H9 (cell line): ENCODE results near the gene KCNE1. TPM values are rescaled to one million over a fixed set of nuclear protein-coding genes. Genes with fewer than 3 reads are reported as not detected.

Experiments used
- DNase-seq: peaks from one replicate; pipeline ENCODE4 v3.0.0-alpha.2; 2017
- H2AFZ ChIP-seq: one replicate; pipeline ENCODE4 v1.6.1; 2013; ENCODE audit warnings: mild to moderate bottlenecking, low read length, control low read depth, moderate library complexity
- H2AK5ac ChIP-seq: 2 replicates; pipeline ENCODE4 v1.6.1; 2013; ENCODE audit warnings: low read length, control low read depth, mixed read lengths; ENCODE audit not compliant: insufficient read length
- H2BK120ac ChIP-seq: one replicate; pipeline ENCODE4 v1.6.1; 2013; ENCODE audit warnings: low read depth, mild to moderate bottlenecking, low read length, control low read depth, inconsistent platforms; ENCODE audit not compliant: poor library complexity, severe bottlenecking
- H2BK12ac ChIP-seq: 2 replicates; pipeline ENCODE4 v1.6.1; 2013; ENCODE audit warnings: low read length, control low read depth, mixed read lengths, low read depth; ENCODE audit not compliant: insufficient read length
- H2BK15ac ChIP-seq: 2 replicates; pipeline ENCODE4 v1.6.1; 2013; ENCODE audit warnings: low read depth, low read length, control low read depth
- H2BK20ac ChIP-seq: one replicate; pipeline ENCODE4 v1.6.1; 2013; ENCODE audit warnings: low read depth, mild to moderate bottlenecking, low read length, control low read depth, inconsistent platforms; ENCODE audit not compliant: poor library complexity, severe bottlenecking
- H2BK5ac ChIP-seq: 2 replicates; pipeline ENCODE4 v1.6.1; 2013; ENCODE audit warnings: low read length, control low read depth, mixed read lengths; ENCODE audit not compliant: insufficient read length
- H3K14ac ChIP-seq: 2 replicates; pipeline ENCODE4 v1.6.1; 2013; ENCODE audit warnings: low read length, control low read depth; ENCODE audit not compliant: insufficient read depth
- H3K18ac ChIP-seq: 2 replicates; pipeline ENCODE4 v1.6.1; 2013; ENCODE audit warnings: low read depth, mild to moderate bottlenecking, mixed read lengths, low read length, control low read depth; ENCODE audit not compliant: insufficient read length
- H3K23ac ChIP-seq: 2 replicates; pipeline ENCODE4 v1.6.1; 2013; ENCODE audit warnings: low read length, control low read depth, mixed read lengths, low read depth; ENCODE audit not compliant: insufficient read length
- H3K23me2 ChIP-seq: 2 replicates; pipeline ENCODE4 v1.6.1; 2013; ENCODE audit warnings: low read depth, mild to moderate bottlenecking, mixed read lengths, low read length, control low read depth; ENCODE audit not compliant: insufficient read length, poor library complexity, severe bottlenecking
- H3K27ac ChIP-seq: 2 replicates; pipeline ENCODE4 v1.5.1; 2013; ENCODE audit warnings: low read length, control low read depth, mixed read lengths, low read depth; ENCODE audit not compliant: insufficient read length
- H3K27me3 ChIP-seq: 2 replicates; pipeline ENCODE4 v1.6.1; 2013; ENCODE audit warnings: low read length, control low read depth, inconsistent platforms; ENCODE audit not compliant: insufficient read depth
- H3K4ac ChIP-seq: 2 replicates; pipeline ENCODE4 v1.6.1; 2013; ENCODE audit warnings: low read depth, mild to moderate bottlenecking, control low read depth, inconsistent platforms, low read length, moderate library complexity
- H3K4me1 ChIP-seq: 2 replicates; pipeline ENCODE4 v1.6.1; 2013; ENCODE audit warnings: low read length, control low read depth, inconsistent platforms; ENCODE audit not compliant: insufficient read depth
- H3K4me2 ChIP-seq: 2 replicates; pipeline ENCODE4 v1.6.1; 2013; ENCODE audit warnings: low read length, control low read depth, mixed read lengths; ENCODE audit not compliant: insufficient read length, insufficient read depth
- H3K56ac ChIP-seq: 2 replicates; pipeline ENCODE4 v1.6.1; 2013; ENCODE audit warnings: low read depth, mild to moderate bottlenecking, mixed read lengths, low read length, control low read depth; ENCODE audit not compliant: insufficient read length
- H3K79me1 ChIP-seq: 2 replicates; pipeline ENCODE4 v1.6.1; 2013; ENCODE audit warnings: low read depth, mild to moderate bottlenecking, moderate library complexity, low read length, control low read depth, inconsistent platforms; ENCODE audit not compliant: insufficient read depth, poor library complexity, severe bottlenecking
- H3K79me2 ChIP-seq: 2 replicates; pipeline ENCODE4 v1.6.1; 2013; ENCODE audit warnings: low read length, control low read depth, inconsistent platforms; ENCODE audit not compliant: insufficient read depth
- H3K9ac ChIP-seq: 2 replicates; pipeline ENCODE4 v1.6.1; 2013; ENCODE audit warnings: low read length, control low read depth, mixed read lengths; ENCODE audit not compliant: insufficient read length; ENCODE audit errors: extremely low read depth
- H3K9me3 ChIP-seq: one replicate; pipeline ENCODE4 v1.6.1; 2013; ENCODE audit warnings: low read depth, low read length, inconsistent platforms; ENCODE audit not compliant: control insufficient read depth
- H3T11ph ChIP-seq: one replicate; pipeline ENCODE4 v1.6.1; 2013; ENCODE audit warnings: mild to moderate bottlenecking, low read length, control low read depth, inconsistent platforms
- H4K20me1 ChIP-seq: one replicate; pipeline ENCODE4 v1.6.1; 2013; ENCODE audit not compliant: control insufficient read depth, insufficient read length, insufficient read depth
- H4K5ac ChIP-seq: 2 replicates; pipeline ENCODE4 v1.6.1; 2013; ENCODE audit warnings: low read depth, mild to moderate bottlenecking, mixed read lengths, low read length, control low read depth; ENCODE audit not compliant: insufficient read length
- H4K8ac ChIP-seq: replicated peaks from 2 replicates; pipeline ENCODE4 v1.6.1; 2013; ENCODE audit warnings: low read length, control low read depth, mixed read lengths, low read depth; ENCODE audit not compliant: insufficient read length
- H4K91ac ChIP-seq: 2 replicates; pipeline ENCODE4 v1.6.1; 2013; ENCODE audit warnings: low read depth, mild to moderate bottlenecking, moderate library complexity, mixed read lengths, low read length, control low read depth; ENCODE audit not compliant: insufficient read length
- H3K27ac Mint-ChIP-seq, 3 experiments: 2 replicates in 2 of 3; 3 replicates in 1 of 3; pipeline ENCODE4 v1.8.0; 2020 to 2021; ENCODE audit warnings: mixed read lengths in 3 of 3, mild to moderate bottlenecking in 1 of 3, moderate library complexity in 1 of 3
- H3K27me3 Mint-ChIP-seq: 2 replicates; pipeline ENCODE4 v1.8.0; 2021; ENCODE audit warnings: low read depth, mild to moderate bottlenecking, moderate library complexity, mixed read lengths
- H3K36me3 Mint-ChIP-seq, 3 experiments: 2 replicates in 2 of 3; 3 replicates in 1 of 3; pipeline ENCODE4 v1.8.0; 2020 to 2021; ENCODE audit warnings: low read depth in 3 of 3, mixed read lengths in 3 of 3; ENCODE audit not compliant: insufficient read depth in 1 of 3
- H3K4me1 Mint-ChIP-seq, 2 experiments: 2 replicates each; pipeline ENCODE4 v1.8.0; 2020; ENCODE audit warnings: mixed read lengths in 2 of 2
- H3K4me3 Mint-ChIP-seq, 2 experiments: 2 replicates in 1 of 2; 3 replicates in 1 of 2; pipeline ENCODE4 v1.8.0; 2020 to 2021; ENCODE audit warnings: mild to moderate bottlenecking in 2 of 2, mixed read lengths in 2 of 2, moderate library complexity in 1 of 2
- H3K9me3 Mint-ChIP-seq, 2 experiments: 2 replicates in 1 of 2; 3 replicates in 1 of 2; pipeline ENCODE4 v1.8.0; 2020; ENCODE audit warnings: mild to moderate bottlenecking in 2 of 2, mixed read lengths in 2 of 2, moderate library complexity in 1 of 2
- CTCF ChIP-seq: fragments of 200-600 bp; sonication (generic); conservative IDR thresholded peaks from 3 replicates; pipeline ENCODE4 v1.8.0; 2021; ENCODE audit warnings: antibody characterized with exemption, mild to moderate bottlenecking
- WGBS: extraction: QIAGEN DNeasy Blood & Tissue Kit; methylation state at CpG from one replicate; pipeline ENCODE4 v1.1.7; 2013; ENCODE audit warnings: missing lambda C conversion rate, low lambda C conversion rate, mixed read lengths; ENCODE audit not compliant: insufficient read length; ENCODE audit errors: extremely low coverage; 5-methylcytosine and 5-hydroxymethylcytosine counted together
- total RNA-seq: library from RNA; stranded (reverse); gene quantifications from 2 replicates; pipeline ENCODE4 v1.2.1, GENCODE V29; 2021

KCNE1 gene
- total RNA-seq, 1 experiment from 2014 or later: 0.28 TPM

DNA sequence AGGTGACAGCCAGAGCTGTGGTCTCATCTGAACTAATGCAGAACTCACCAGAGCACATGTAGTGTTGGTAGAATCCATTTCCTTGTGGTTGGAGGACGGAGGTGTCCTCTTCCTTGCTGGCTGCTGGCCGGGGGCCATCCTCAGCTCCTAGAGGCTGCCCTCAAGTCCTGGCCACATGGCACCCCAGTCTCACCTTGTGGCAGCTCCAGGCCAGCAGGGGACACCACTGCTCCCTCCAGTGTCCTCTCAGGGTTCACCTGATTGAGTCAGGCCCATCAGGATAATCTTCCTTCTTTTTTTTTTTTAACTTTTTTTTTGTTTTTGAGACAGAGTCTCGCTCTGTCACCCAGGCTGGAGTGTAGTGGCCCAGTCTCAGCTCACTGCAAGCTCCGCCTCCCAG, 2.9 kb downstream of the KCNE1 start:
- Histone ChIP-seq H3K23me2 (no peaks in the 10 kb centered on the region), H3K9ac (no peak overlapping the region), H3K4me2 (no peak overlapping the region), H4K8ac (no peak overlapping the region), H2BK120ac (no peak overlapping the region), H3K79me1 (no peaks in the 10 kb centered on the region), H2BK12ac (no peak overlapping the region), H3K79me2 (no peaks in the 10 kb centered on the region), H3K27ac (no peak overlapping the region), H3K27me3 (no peaks in the 10 kb centered on the region), H3K56ac (no peak overlapping the region), H3K18ac (no peak overlapping the region), H3K4ac (no peak overlapping the region), H3T11ph (no peak overlapping the region), H4K20me1 (no peaks in the 10 kb centered on the region), H3K14ac (no peak overlapping the region), H2BK15ac (no peak overlapping the region), H4K91ac (no peak overlapping the region), H3K23ac (no peak overlapping the region), H3K4me1 (no peaks in the 10 kb centered on the region), H2AFZ (no peak overlapping the region), H4K5ac (no peak overlapping the region), H3K9me3 (no peaks in the 10 kb centered on the region), H2BK20ac (no peak overlapping the region), H2BK5ac (no peak overlapping the region), H2AK5ac (no peak overlapping the region)
- Mint-ChIP-seq H3K4me1 (no peaks in the 10 kb centered on the region), H3K36me3 (no peaks in the 10 kb centered on the region; a peak in 1 of 7 replicates), H3K27ac (no peak overlapping the region), H3K4me3 (no peak overlapping the region), H3K27me3 (no peaks in the 10 kb centered on the region), H3K9me3 (no peaks in the 10 kb centered on the region)
- DNase-seq: no peak
- no CpG with 5 or more reads among the region's 4 CpGs for WGBS
- peak; percentile 38; the same call in 2 of the 3 replicates for TF ChIP-seq CTCF
